Activated T-cell treated with anti-CD3 and anti-CD28 coated beads for 4 hours (primary cell): ENCODE measurements around the gene OGDH.

ENCODE experiments used
- DNase-seq: peaks from one replicate; pipeline ENCODE4 v3.0.0-alpha.2; 2020

Gene OGDH

GRCh38 chr7:44748948-44749731 lies 142.7 kb downstream of the OGDH start:
- DNase-seq = no peak

- no peak for DNase-seq
These were observed 143.6 kb downstream of the OGDH start for GRCh38 chr7:44749992-44750391.

GRCh38 chr7:44750424-44750823 lies 144.0 kb downstream of the OGDH start:
- DNase-seq = no peak

- peak; percentile 37 for DNase-seq
These were observed 144.6 kb downstream of the OGDH start for GRCh38 chr7:44750921-44751571.

- DNase-seq = no peak
These were observed 146.4 kb downstream of the OGDH start for GRCh38 chr7:44752822-44753221.

GRCh38 chr7:44754802-44755697 lies 148.6 kb downstream of the OGDH start:
- DNase-seq = no peak

GRCh38 chr7:44755698-44756627 lies 149.5 kb downstream of the OGDH start:
- DNase-seq = no peak

- no peak for DNase-seq
These were observed 150.5 kb downstream of the OGDH start for GRCh38 chr7:44756904-44757303.

- DNase-seq = no peak
These were observed 150.9 kb downstream of the OGDH start for GRCh38 chr7:44757311-44757710.

GRCh38 chr7:44757739-44758138 lies 151.3 kb downstream of the OGDH start:
- DNase-seq = no peak
